Activated B cell treated with CpG ODN at 0.5 μM for 24 hours (primary cell): ENCODE data around the gene TOP2A. TPM values are rescaled to one million over a fixed set of nuclear protein-coding genes. Genes with fewer than 3 reads are reported as not detected.

Source experiments
- ATAC-seq: fragments of 200-7000 bp; cut with Tn5 transposase; one replicate; pipeline ENCODE4 v1.10.0; 2021; ENCODE audit warnings: low read depth, mild to moderate bottlenecking, moderate library complexity
- CTCF ChIA-PET: fragments of 350-600 bp; sonication (Branson Sonifier 250); formaldehyde crosslinking; loops from one replicate; lab custom pipeline; 2021; ENCODE audit warnings: antibody characterized with exemption; lab: Charles Lee
- POLR2A ChIA-PET: fragments of 350-600 bp; sonication (Branson Sonifier 250); formaldehyde crosslinking; loops from one replicate; lab custom pipeline; 2021; ENCODE audit warnings: antibody characterized with exemption; lab: Charles Lee
- DNase-seq: peaks from one replicate; pipeline ENCODE4 v3.0.0; 2022
- H3K27ac Mint-ChIP-seq: one replicate; pipeline ENCODE4 v1.8.0; 2020; ENCODE audit warnings: mixed read lengths
- H3K27me3 Mint-ChIP-seq: one replicate; pipeline ENCODE4 v1.8.0; 2021; ENCODE audit warnings: mixed read lengths
- H3K36me3 Mint-ChIP-seq: one replicate; pipeline ENCODE4 v1.8.0; 2021; ENCODE audit warnings: low read depth, mixed read lengths
- H3K4me1 Mint-ChIP-seq: one replicate; pipeline ENCODE4 v1.8.0; 2021; ENCODE audit warnings: mixed read lengths
- H3K4me3 Mint-ChIP-seq: one replicate; pipeline ENCODE4 v1.8.0; 2020; ENCODE audit warnings: mild to moderate bottlenecking, mixed read lengths
- H3K9me3 Mint-ChIP-seq: one replicate; pipeline ENCODE4 v1.8.0; 2020; ENCODE audit warnings: mixed read lengths
- intact Hi-C: fragments of 100-400 bp; cut with micrococcal nuclease; formaldehyde crosslinking; loops from one replicate; pipeline ENCODE4 v1.15.1; 2024
- total RNA-seq: library from RNA; stranded (reverse); gene quantifications from 2 replicates; pipeline ENCODE4 v1.2.3, GENCODE V29; 2022
- TF ChIP-seq, protein P1 (sequence below): fragments of 200-600 bp; IDR thresholded peaks from one replicate; pipeline ENCODE4 v1.8.0; 2022; ENCODE audit warnings: antibody characterized with exemption, mild to moderate bottlenecking

The TOP2A gene
- total RNA-seq, 1 donor from 2014 or later = 6.6 TPM

DNA sequence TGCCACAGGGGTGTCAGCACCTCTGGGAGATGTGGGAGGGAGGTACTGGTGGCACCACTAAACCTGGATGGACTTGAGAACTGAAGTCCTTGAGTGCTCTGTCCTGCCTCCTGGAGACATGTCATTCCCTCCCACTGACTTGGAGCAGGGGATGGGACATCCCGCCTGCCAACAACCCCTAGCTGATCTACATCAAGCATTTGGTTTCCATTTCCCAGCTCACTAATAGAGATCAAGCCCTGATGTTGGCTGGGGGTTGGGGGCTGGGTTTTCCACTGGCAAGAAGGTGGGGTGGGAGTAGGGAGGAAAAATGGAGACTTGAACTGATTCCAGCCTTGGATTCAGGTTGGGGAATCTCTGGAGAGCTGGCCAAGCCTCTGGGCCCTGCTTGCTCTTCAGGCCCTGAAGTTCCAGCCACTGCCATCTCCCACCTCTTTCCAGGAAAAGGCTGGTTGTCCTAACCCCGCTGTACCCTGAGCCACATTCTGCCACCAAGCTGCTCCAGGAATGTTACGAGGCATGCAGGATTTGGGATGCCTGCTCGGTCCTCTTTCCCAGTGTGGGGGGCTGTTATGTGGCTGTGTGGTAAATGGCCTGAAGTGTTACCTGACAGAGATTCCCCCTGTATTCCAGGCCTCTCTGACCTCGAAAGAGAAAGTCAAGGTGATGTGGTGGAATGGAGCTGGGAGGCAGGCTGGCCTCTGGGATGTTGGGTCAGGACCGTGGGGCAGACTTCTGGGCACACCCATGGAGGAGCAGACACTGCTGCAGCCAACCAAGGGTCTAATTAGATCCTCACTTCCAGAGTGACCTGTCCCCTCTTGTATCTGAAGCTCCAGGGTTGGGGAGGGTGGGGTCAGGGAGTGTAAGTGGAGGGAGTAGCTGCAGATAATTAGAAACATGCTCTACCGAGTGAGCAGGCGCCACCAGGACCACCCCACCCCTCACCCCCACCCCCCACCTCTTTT, 42.2 kb upstream of the TOP2A start:
- intact Hi-C loops = no loop called here
- Mint-ChIP-seq H3K36me3 (peaks cover 18% of the 10 kb centered on the region), H3K27me3 (no peaks in the 10 kb centered on the region), H3K4me1 (no peaks in the 10 kb centered on the region), H3K4me3 (no peak overlapping the region), H3K9me3 (no peaks in the 10 kb centered on the region), H3K27ac (no peak overlapping the region)
- ATAC-seq = no peak
- TF ChIP-seq, protein P1, sequence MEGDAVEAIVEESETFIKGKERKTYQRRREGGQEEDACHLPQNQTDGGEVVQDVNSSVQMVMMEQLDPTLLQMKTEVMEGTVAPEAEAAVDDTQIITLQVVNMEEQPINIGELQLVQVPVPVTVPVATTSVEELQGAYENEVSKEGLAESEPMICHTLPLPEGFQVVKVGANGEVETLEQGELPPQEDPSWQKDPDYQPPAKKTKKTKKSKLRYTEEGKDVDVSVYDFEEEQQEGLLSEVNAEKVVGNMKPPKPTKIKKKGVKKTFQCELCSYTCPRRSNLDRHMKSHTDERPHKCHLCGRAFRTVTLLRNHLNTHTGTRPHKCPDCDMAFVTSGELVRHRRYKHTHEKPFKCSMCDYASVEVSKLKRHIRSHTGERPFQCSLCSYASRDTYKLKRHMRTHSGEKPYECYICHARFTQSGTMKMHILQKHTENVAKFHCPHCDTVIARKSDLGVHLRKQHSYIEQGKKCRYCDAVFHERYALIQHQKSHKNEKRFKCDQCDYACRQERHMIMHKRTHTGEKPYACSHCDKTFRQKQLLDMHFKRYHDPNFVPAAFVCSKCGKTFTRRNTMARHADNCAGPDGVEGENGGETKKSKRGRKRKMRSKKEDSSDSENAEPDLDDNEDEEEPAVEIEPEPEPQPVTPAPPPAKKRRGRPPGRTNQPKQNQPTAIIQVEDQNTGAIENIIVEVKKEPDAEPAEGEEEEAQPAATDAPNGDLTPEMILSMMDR = no peak
- POLR2A ChIA-PET = no interaction called here
- DNase-seq = no peak
- CTCF ChIA-PET = no interaction called here

DNA sequence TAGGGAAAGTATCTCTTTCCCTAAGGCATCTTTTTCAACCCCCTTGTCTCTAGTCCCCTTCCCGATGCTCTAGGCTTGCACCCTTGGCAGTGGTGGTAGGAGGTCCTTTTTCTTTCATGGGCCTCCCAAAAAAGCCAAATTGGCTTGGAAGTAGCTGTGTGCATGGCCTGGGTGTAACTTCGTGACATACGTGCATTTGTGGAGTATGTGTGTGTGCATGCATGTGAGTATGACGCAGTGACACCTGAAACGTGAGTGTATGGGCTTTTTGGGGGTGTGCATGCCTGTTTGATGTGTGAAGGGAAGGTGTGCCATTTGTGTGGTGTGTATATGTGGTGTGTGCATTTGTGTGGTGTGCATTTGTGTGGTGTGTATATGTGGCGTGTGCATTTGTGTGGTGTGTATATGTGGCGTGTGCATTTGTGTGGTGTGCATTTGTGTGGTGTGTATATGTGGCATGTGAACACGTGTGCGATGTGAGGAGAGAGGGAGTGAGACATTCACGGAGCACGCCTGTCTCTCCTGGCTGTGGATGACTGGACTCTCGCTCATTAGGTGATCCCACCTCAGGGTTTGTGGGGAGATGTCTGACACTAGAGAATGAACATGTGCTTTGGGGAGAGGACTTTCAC, 41.3 kb upstream of the TOP2A start:
- H3K4me1 Mint-ChIP-seq = no peaks in the 10 kb centered on the region
- no peaks in the 10 kb centered on the region for H3K27me3 Mint-ChIP-seq
- H3K9me3 Mint-ChIP-seq = no peaks in the 10 kb centered on the region
- ChIA-PET CTCF (no interaction called here), POLR2A (no interaction called here)
- DNase-seq (no peak), ATAC-seq (no peak)
- H3K27ac Mint-ChIP-seq = no peak overlapping the region
- TF ChIP-seq, protein P1 = no peak
- H3K4me3 Mint-ChIP-seq = no peak overlapping the region
- peaks cover 23% of the 10 kb centered on the region for H3K36me3 Mint-ChIP-seq
- intact Hi-C loops = no loop called here

DNA sequence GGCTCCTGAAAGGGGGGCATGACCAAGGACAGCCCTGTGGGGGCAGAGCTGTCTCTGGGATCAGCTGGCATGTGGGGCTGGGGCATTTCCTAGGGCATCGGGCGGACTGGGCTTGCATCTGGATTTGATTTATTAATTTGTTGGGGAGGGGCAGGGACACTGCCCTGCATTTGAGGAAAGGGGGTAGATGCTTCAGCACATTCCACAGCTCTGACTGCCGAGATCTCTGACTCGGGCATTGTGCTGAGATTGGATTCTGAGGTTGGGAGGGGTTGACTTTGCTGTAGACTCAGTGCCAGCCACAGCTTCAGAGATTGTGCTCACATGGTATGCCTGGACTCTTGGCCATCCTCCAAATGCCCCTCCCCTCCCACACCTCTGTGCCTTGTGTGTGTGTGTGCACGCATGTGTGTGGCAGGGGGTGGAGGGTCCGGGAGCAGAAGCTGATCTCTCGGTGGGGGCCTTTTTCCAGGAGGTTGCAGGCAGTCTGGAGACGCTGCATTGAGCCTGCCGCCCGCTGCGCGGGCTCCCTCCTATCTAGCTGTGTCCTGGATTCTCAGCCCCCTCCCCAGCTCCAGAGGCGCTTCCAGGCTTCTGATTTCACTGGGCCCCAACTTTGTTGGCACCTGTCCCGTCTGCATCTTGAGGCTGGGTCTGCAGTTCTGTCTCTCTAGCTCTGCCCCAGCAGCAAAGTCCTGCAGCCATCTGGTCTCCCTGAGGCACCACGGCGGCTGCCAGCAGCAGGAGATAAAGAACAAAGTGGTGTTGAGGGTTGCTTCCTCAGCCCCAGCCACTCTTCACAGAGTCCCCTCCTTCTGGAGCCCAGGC, 40.5 kb upstream of the TOP2A start:
- intact Hi-C loops = no loop called here
- Mint-ChIP-seq H3K27me3 (no peaks in the 10 kb centered on the region), H3K27ac (no peak overlapping the region), H3K9me3 (no peaks in the 10 kb centered on the region), H3K4me3 (no peak overlapping the region), H3K4me1 (no peaks in the 10 kb centered on the region), H3K36me3 (peaks cover 29% of the 10 kb centered on the region)
- no peak for DNase-seq
- ChIA-PET CTCF (no interaction called here), POLR2A (no interaction called here)
- no peak for ATAC-seq
- TF ChIP-seq, protein P1 = no peak

DNA sequence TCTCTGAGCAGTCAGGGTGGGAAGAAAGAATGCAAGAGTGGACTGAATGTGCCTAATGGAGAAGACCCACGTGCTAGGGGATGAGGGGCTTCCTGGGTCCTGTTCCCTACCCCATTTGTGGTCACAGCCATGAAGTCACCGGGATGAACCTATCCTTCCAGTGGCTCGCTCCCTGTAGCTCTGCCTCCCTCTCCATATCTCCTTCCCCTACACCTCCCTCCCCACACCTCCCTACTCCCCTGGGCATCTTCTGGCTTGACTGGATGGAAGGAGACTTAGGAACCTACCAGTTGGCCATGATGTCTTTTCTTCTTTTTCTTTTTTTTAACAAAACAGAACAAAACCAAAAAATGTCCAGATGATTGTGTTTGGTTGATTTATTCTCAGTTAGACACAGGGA, 39.7 kb upstream of the TOP2A start:
- Mint-ChIP-seq H3K36me3 (peaks cover 36% of the 10 kb centered on the region), H3K27ac (no peak overlapping the region), H3K9me3 (no peaks in the 10 kb centered on the region), H3K4me1 (no peaks in the 10 kb centered on the region), H3K27me3 (no peaks in the 10 kb centered on the region), H3K4me3 (no peak overlapping the region)
- DNase-seq (no peak), ATAC-seq (no peak)
- intact Hi-C loops = no loop called here
- ChIA-PET POLR2A (interaction anchor here (1.2 kb wide), 1 partner anchor 10 kb away, joined by 3 read pairs; no protein-coding TSS in a partner anchor), CTCF (interaction anchor here (1.0 kb wide), 1 partner anchor 19 kb away, joined by 3 read pairs; no protein-coding TSS in a partner anchor)
- TF ChIP-seq, protein P1 = no peak
